GM12873 (cell line): ENCODE results near the gene STUB1.

Experiments
- CTCF ChIP-seq: IDR thresholded peaks from 2 replicates; pipeline ENCODE4 v1.5.1; 2012; ENCODE audit warnings: low read depth, mild to moderate bottlenecking, moderate library complexity, low read length, control low read depth; ENCODE audit not compliant: insufficient read depth; ENCODE audit errors: missing control alignments

Gene STUB1

GRCh38 chr16:711548-712320, 31.5 kb downstream of the STUB1 start:
- TF ChIP-seq CTCF, result peak; percentile 95

- TF ChIP-seq CTCF, result peak; percentile 53
These were observed 32.6 kb downstream of the STUB1 start for GRCh38 chr16:712740-713250.

- no peak for TF ChIP-seq CTCF
These were observed 33.9 kb downstream of the STUB1 start for GRCh38 chr16:714079-714478.

- no peak for TF ChIP-seq CTCF
These were observed 34.6 kb downstream of the STUB1 start, which contains the start of gene METRN for GRCh38 chr16:714558-715476. Gene METRN (plus strand): TSS chr16:715118. CDS start chr16:715290, 172 bp downstream.

GRCh38 chr16:715477-716199, 35.4 kb downstream of the STUB1 start:
- TF ChIP-seq CTCF, result peak; percentile 13

GRCh38 chr16:716200-716568, 36.0 kb downstream of the STUB1 start:
- TF ChIP-seq CTCF, result no peak
